ENCODE measurements around the gene PDK2.

- TF ChIP-seq MAX (IDR thresholded peaks at IDR 0.05), result no peak; the same call in 1 of the 2 replicates
- TF ChIP-seq ZBTB7A (IDR thresholded peaks at IDR 0.05; ENCODE audit: low read depth), result no peak
- peak; percentile 30; the same call in 1 of the 2 replicates for TF ChIP-seq EGR1 (IDR thresholded peaks at IDR 0.05)
- no peak for TF ChIP-seq CEBPB (IDR thresholded peaks at IDR 0.05)
- no peak for TF ChIP-seq RAD21 (IDR thresholded peaks at IDR 0.05; ENCODE audit: low read depth)
- no peak for TF ChIP-seq FOXM1 (IDR thresholded peaks at IDR 0.05; ENCODE audit: borderline replicate concordance, low read depth)
- TF ChIP-seq CREB1 (IDR thresholded peaks at IDR 0.05; ENCODE audit: low read depth), result no peak
- no peak; the same call in 1 of the 2 replicates for TF ChIP-seq EP300 (IDR thresholded peaks at IDR 0.05; ENCODE audit: borderline replicate concordance)
Measured at GRCh38 chr17:50100921-50101345, 5.8 kb downstream of the PDK2 start.

Data from Ishikawa (cell line).